Stomach (tissue), 9 donors: ENCODE data around the gene SLC25A24. TPM values are rescaled to one million over a fixed set of nuclear protein-coding genes. Genes with fewer than 3 reads are reported as not detected.
"Not testable (repeated sequence)": the region's sequence is repeated elsewhere in the genome, so short reads cannot be mapped to it uniquely, and the experiment has no call there.

Experiments used
- DNase-seq, 2 donors: peaks; one replicate each; pipeline versions ENCODE4 v3.0.0 to v3.0.0-alpha.2; 2013 to 2019
- H3K27ac ChIP-seq, 5 donors: fragments of 200-600 bp in 4 of 5; sonication (generic) in 4 of 5; one replicate each; pipeline ENCODE4 v1.5.1; 2013 to 2019; ENCODE audit warnings: mild to moderate bottlenecking in 1 of 5, moderate library complexity in 1 of 5
- H3K27me3 ChIP-seq, 3 donors: fragments of 200-600 bp; sonication (generic); one replicate each; pipeline ENCODE4 v1.5.1; 2017 to 2019; ENCODE audit warnings: mixed run types in 1 of 3
- H3K36me3 ChIP-seq, 4 donors: fragments of 200-600 bp; sonication (generic); 1 replicate in 3 of 4; 2 replicates in 1 of 4; pipeline ENCODE4 v1.5.1; 2016 to 2019
- H3K4me1 ChIP-seq, 4 donors: fragments of 200-600 bp; sonication (generic); one replicate each; pipeline ENCODE4 v1.5.1; 2016 to 2019
- H3K4me3 ChIP-seq, 4 donors: fragments of 200-600 bp; sonication (generic) in 3 of 4; one replicate each; pipeline ENCODE4 v1.5.1; 2016 to 2019; ENCODE audit warnings: mild to moderate bottlenecking in 1 of 4
- H3K9me3 ChIP-seq, 4 donors: fragments of 200-600 bp; sonication (generic); one replicate each; pipeline ENCODE4 v1.5.1; 2016 to 2019
- EP300 ChIP-seq: sonication (generic); formaldehyde crosslinking; IDR thresholded peaks from one replicate; pipeline ENCODE4 v1.6.1; 2017; ENCODE audit warnings: antibody characterized with exemption
- POLR2A ChIP-seq, 4 donors: fragments of 450-650 bp; IDR thresholded peaks; one replicate each; pipeline ENCODE4 v1.6.1; 2016; ENCODE audit warnings: antibody characterized with exemption in 4 of 4, control low read depth in 2 of 4, mild to moderate bottlenecking in 1 of 4, moderate library complexity in 1 of 4
- POLR2AphosphoS5 ChIP-seq, 3 donors: sonication (generic); formaldehyde crosslinking; IDR thresholded peaks; one replicate each; pipeline ENCODE4 v1.6.1; 2016; ENCODE audit warnings: antibody characterized with exemption in 3 of 3
- WGBS, 5 donors: extraction: QIAGEN DNeasy Blood & Tissue Kit in 3 of 5; methylation state at CpG; one replicate each; pipeline versions ENCODE4 v1.1.5 to v1.1.7; 2013 to 2018; 5-methylcytosine and 5-hydroxymethylcytosine counted together
- intact Hi-C: fragments of 100-400 bp; cut with DNase I; formaldehyde crosslinking; loops from one replicate; pipeline ENCODE4 v1.15.1; 2023; ENCODE audit warnings: low total_unique reads
- polyA plus RNA-seq, 3 donors: library from polyadenylated mRNA; stranded (reverse); fragments of 200-250 nt; gene quantifications; one replicate each; pipeline ENCODE4 v1.2.3, GENCODE V29; 2013
- total RNA-seq, 5 donors: library from RNA; depleted of rRNA; stranded (reverse); fragments of >200 nt; gene quantifications; one replicate each; pipeline versions ENCODE4 v1.1.0 to v1.2.3, GENCODE V29; 2014 to 2016
- TF ChIP-seq, protein P1 (sequence below), 7 experiments: fragments of 450-650 bp in 4 of 7; fragments of 200-600 bp in 3 of 7; sonication (generic) in 3 of 7; IDR thresholded peaks; one replicate each; pipeline ENCODE4 v1.5.1; 2016 to 2019; ENCODE audit warnings: antibody characterized with exemption in 7 of 7, control low read depth in 2 of 7, mild to moderate bottlenecking in 1 of 7
- donor health status: healthy with polysubstance abuse.
- donor health status: Bipolar disorder and iron deficiency.
- donor health status: healthy.

SLC25A24 gene
- total and polyA plus RNA-seq, 8 donors: 4.1 to 76.9 (median 19.3) TPM

DNA sequence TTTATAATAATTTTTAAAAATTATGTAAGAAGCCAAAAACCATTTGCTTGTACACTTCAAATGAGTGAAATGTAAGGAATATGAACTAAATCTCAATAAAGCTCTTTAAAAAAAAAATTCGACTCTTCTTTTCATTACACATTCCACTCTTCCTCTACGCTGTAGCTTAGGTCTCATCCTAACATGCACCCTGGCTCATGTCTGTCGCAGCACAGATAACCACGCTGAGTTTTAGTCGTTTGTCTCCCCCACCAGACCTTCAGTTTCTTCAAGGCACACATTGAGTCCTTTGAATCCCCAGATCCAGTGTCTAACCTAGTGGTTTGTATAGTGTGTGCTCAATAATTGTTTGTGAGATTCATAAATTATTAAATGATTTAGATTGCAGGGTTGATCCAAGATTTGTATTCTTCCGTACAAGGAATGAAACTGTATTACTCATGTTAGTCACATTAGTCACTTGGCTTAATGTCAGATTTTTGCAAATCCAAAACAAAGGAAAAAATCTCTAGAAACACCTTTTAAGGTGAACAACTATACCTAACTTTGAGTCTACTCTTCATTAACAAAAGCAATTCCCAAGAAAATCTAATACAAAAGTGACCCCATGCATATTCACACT, 57.3 kb downstream of the SLC25A24 start:
- TF ChIP-seq, protein P1, sequence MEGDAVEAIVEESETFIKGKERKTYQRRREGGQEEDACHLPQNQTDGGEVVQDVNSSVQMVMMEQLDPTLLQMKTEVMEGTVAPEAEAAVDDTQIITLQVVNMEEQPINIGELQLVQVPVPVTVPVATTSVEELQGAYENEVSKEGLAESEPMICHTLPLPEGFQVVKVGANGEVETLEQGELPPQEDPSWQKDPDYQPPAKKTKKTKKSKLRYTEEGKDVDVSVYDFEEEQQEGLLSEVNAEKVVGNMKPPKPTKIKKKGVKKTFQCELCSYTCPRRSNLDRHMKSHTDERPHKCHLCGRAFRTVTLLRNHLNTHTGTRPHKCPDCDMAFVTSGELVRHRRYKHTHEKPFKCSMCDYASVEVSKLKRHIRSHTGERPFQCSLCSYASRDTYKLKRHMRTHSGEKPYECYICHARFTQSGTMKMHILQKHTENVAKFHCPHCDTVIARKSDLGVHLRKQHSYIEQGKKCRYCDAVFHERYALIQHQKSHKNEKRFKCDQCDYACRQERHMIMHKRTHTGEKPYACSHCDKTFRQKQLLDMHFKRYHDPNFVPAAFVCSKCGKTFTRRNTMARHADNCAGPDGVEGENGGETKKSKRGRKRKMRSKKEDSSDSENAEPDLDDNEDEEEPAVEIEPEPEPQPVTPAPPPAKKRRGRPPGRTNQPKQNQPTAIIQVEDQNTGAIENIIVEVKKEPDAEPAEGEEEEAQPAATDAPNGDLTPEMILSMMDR (IDR thresholded peaks at IDR 0.05): no peak
- TF ChIP-seq EP300 (no peak), POLR2AphosphoS5 (IDR thresholded peaks at IDR 0.05) (no peak), POLR2A (IDR thresholded peaks at IDR 0.05) (no peak)
- H3K4me3 ChIP-seq: no peak overlapping the region
- 88 to 95% (median 92%) methylated on average over 6 of the region's 6 CpGs for WGBS, 5 donors
- peaks cover 16 to 75% (median 65%) of the 10 kb centered on the region in 4 donors for H3K36me3 ChIP-seq
- no peaks in the 10 kb centered on the region for H3K27me3 ChIP-seq
- intact Hi-C loops: no loop called here
- no peak overlapping the region for H3K27ac ChIP-seq
- no peaks in the 10 kb centered on the region for H3K4me1 ChIP-seq
- DNase-seq: no peak
- H3K9me3 ChIP-seq: no peaks in the 10 kb centered on the region

DNA sequence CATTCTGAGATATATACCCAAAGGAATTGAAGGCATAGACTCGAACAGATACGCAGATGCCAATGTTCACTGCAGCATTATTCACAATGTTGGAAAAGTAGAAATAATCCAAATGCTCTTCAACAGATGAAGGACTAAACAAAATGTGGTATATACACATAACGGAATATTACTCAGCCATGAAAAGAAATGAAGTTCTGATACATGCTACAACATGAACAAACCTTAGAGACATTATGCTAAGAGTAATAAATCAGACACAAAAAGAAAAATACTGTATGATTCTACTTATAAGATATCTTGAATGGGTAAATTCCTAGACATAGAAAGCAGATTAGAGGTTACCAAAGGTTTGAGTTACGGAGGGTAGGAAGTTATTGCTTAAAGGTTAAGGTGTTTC, 57.9 kb downstream of the SLC25A24 start:
- DNase-seq: no peak
- WGBS, 5 donors: 95 to 99% (median 97%) methylated on average over 4 of the region's 4 CpGs
- TF ChIP-seq, protein P1 (IDR thresholded peaks at IDR 0.05): no peak
- no peak for TF ChIP-seq POLR2AphosphoS5 (IDR thresholded peaks at IDR 0.05)
- no peak for TF ChIP-seq EP300
- TF ChIP-seq POLR2A (IDR thresholded peaks at IDR 0.05): no peak
- Histone ChIP-seq H3K27me3 (no peaks in the 10 kb centered on the region), H3K36me3 (peaks cover 14 to 75% (median 65%) of the 10 kb centered on the region in 4 donors), H3K9me3 (no peaks in the 10 kb centered on the region), H3K4me3 (no peak overlapping the region), H3K27ac (no peak overlapping the region), H3K4me1 (no peaks in the 10 kb centered on the region)
- intact Hi-C loops: no loop called here

DNA sequence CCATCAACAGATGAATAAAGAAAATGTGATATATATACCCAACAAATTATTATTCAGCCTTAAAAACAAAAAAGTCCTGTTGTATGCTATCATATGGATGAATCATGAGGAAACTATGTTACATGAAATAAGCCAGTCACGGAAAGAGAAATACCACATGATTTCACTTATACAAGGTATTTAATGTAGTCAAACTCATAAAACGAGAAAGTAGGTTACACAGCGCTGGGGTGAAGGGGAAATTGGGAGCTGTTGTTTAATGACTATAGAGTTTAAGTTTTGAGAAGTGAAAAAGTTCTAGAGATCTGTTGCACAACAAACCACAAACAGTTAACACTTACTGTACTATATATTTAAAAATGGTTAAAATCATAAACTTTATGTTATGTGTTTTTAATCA, 58.5 kb downstream of the SLC25A24 start:
- 79 to 94% (median 85%) methylated on average over 3 of the region's 3 CpGs for WGBS, 5 donors
- no peaks in the 10 kb centered on the region for H3K27me3 ChIP-seq

GRCh38 chr1:108140936-108141335, 59.2 kb downstream of the SLC25A24 start:
- H3K4me3 ChIP-seq: no peak overlapping the region
- TF ChIP-seq EP300: no peak
- 85 to 98% (median 89%) methylated on average over 1 of the region's 1 CpG for WGBS, 5 donors
- H3K27ac ChIP-seq: no peak overlapping the region
- peaks cover 16 to 75% (median 65%) of the 10 kb centered on the region in 4 donors for H3K36me3 ChIP-seq
- no peaks in the 10 kb centered on the region for H3K27me3 ChIP-seq
- H3K4me1 ChIP-seq: no peaks in the 10 kb centered on the region
- H3K9me3 ChIP-seq: no peaks in the 10 kb centered on the region
- intact Hi-C loops: no loop called here
- DNase-seq: no peak

More for the DNA sequence above, 58.5 kb downstream of the SLC25A24 start:
- Histone ChIP-seq H3K4me3 (no peak overlapping the region), H3K27ac (no peak overlapping the region), H3K9me3 (no peaks in the 10 kb centered on the region), H3K36me3 (peaks cover 14 to 75% (median 65%) of the 10 kb centered on the region in 4 donors), H3K4me1 (no peaks in the 10 kb centered on the region)
- DNase-seq: no peak
- TF ChIP-seq EP300 (no peak), POLR2AphosphoS5 (IDR thresholded peaks at IDR 0.05) (no peak), POLR2A (IDR thresholded peaks at IDR 0.05) (no peak)
- TF ChIP-seq, protein P1 (IDR thresholded peaks at IDR 0.05): no peak
- intact Hi-C loops: no loop called here

GRCh38 chr1:108140177-108140576, 60.0 kb downstream of the SLC25A24 start:
- Histone ChIP-seq H3K36me3 (peaks cover 20 to 75% (median 71%) of the 10 kb centered on the region in 4 donors), H3K9me3 (no peaks in the 10 kb centered on the region), H3K4me3 (no peak overlapping the region), H3K27me3 (no peaks in the 10 kb centered on the region), H3K27ac (no peak overlapping the region), H3K4me1 (no peaks in the 10 kb centered on the region)
- 38 to 71% (median 50%) methylated on average over 1 of the region's 1 CpG for WGBS, 5 donors
- TF ChIP-seq, protein P1 (IDR thresholded peaks at IDR 0.05): no peak
- TF ChIP-seq EP300 (no peak), POLR2AphosphoS5 (IDR thresholded peaks at IDR 0.05) (no peak), POLR2A (IDR thresholded peaks at IDR 0.05) (no peak)
- no peak for DNase-seq
- intact Hi-C loops: no loop called here

GRCh38 chr1:108139555-108139954, 60.6 kb downstream of the SLC25A24 start:
- DNase-seq: not testable (repeated sequence)
- H3K36me3 ChIP-seq: peaks cover 20 to 74% (median 70%) of the 10 kb centered on the region in 4 donors

GRCh38 chr1:108133148-108133547, 67.0 kb downstream of the SLC25A24 start:
- WGBS, 5 donors: 97 to 100% (median 98%) methylated on average over 2 of the region's 2 CpGs
- H3K27ac ChIP-seq, H3K9me3 ChIP-seq, DNase-seq, H3K27me3 ChIP-seq, H3K4me1 ChIP-seq, intact Hi-C loops, H3K4me3 ChIP-seq: not testable (repeated sequence)
- H3K36me3 ChIP-seq: peaks cover 12 to 49% (median 42%) of the 10 kb centered on the region in 4 donors

More at GRCh38 chr1:108139555-108139954, 60.6 kb downstream of the SLC25A24 start:
- H3K4me3 ChIP-seq, H3K4me1 ChIP-seq, H3K27ac ChIP-seq, H3K9me3 ChIP-seq, intact Hi-C loops, H3K27me3 ChIP-seq: not testable (repeated sequence)
- 93 to 97% (median 95%) methylated on average over 8 of the region's 8 CpGs for WGBS, 5 donors
